Right lobe of liver (tissue), 6 donors: ENCODE measurements around the gene ADAMTSL2. TPM values are rescaled to one million over a fixed set of nuclear protein-coding genes. Genes with fewer than 3 reads are reported as not detected.

ENCODE experiments used
- ATAC-seq, 4 donors: fragments of 200-7000 bp; cut with Tn5 transposase; one replicate each; pipeline ENCODE4 v1.9.1; 2020; ENCODE audit warnings: mild to moderate bottlenecking in 4 of 4, moderate library complexity in 4 of 4
- DNase-seq, 3 donors: peaks; one replicate each; pipeline ENCODE4 v3.0.0-alpha.2; 2020
- H3K27ac ChIP-seq, 3 donors: fragments of 200-600 bp; one replicate each; pipeline ENCODE4 v1.8.0; 2022
- H3K27me3 ChIP-seq, 2 donors: fragments of 200-600 bp; one replicate each; pipeline ENCODE4 v1.8.0; 2022
- H3K36me3 ChIP-seq, 4 donors: fragments of 200-600 bp; sonication (generic) in 1 of 4; one replicate each; pipeline versions ENCODE4 v1.5.1 to v1.8.0; 2017 to 2022; ENCODE audit warnings: control low read depth in 1 of 4
- H3K4me1 ChIP-seq, 4 donors: fragments of 200-600 bp; sonication (generic) in 1 of 4; one replicate each; pipeline versions ENCODE4 v1.5.1 to v1.8.0; 2017 to 2022; ENCODE audit warnings: control low read depth in 1 of 4
- H3K4me3 ChIP-seq, 3 donors: fragments of 200-600 bp; one replicate each; pipeline ENCODE4 v1.8.0; 2022
- H3K9me3 ChIP-seq, 4 donors: fragments of 200-600 bp; sonication (generic) in 1 of 4; one replicate each; pipeline versions ENCODE4 v1.5.1 to v1.8.0; 2017 to 2022; ENCODE audit warnings: control low read depth in 1 of 4
- POLR2A ChIP-seq: fragments of 450-650 bp; IDR thresholded peaks from one replicate; pipeline ENCODE4 v1.6.1; 2017; ENCODE audit warnings: antibody characterized with exemption, mild to moderate bottlenecking
- WGBS: methylation state at CpG from one replicate; pipeline ENCODE4 v1.1.6; 2018; ENCODE audit warnings: low coverage, low lambda C conversion rate; ENCODE audit not compliant: insufficient coverage; ENCODE audit errors: missing lambda C conversion rate; 5-methylcytosine and 5-hydroxymethylcytosine counted together
- intact Hi-C, 2 donors: fragments of 100-400 bp; cut with DNase I; formaldehyde crosslinking; loops; one replicate each; pipeline versions ENCODE4 v1.11.2 to v1.14.1; 2022
- total RNA-seq, 6 experiments: library from RNA; depleted of rRNA in 2 of 6; stranded (reverse); fragments of >200 nt in 2 of 6; fragmentation: NEBNext Ultra II Directional in 3 of 6; extraction: Animal tissue kit (Norgen Biotek cat#: 25700) in 3 of 6; gene quantifications; one replicate each; pipeline versions ENCODE4 v1.1.0 to v1.2.4, GENCODE V29; 2016 to 2023
- TF ChIP-seq, protein P1 (sequence below), 4 donors: fragments of 200-600 bp in 3 of 4; fragments of 450-650 bp in 1 of 4; IDR thresholded peaks; one replicate each; pipeline versions ENCODE4 v1.5.1 to v1.8.0; 2016 to 2022; ENCODE audit warnings: antibody characterized with exemption in 4 of 4, mild to moderate bottlenecking in 2 of 4
- donor health status: DM: no; HTN: yes; CAD: no.
- donor health status: DM: no; HTN: no; CAD: no.
- donor health status: DM: no; HTN: no; CAD: no.
- donor health status: DM: no; HTN: yes; CAD: no.
- donor health status: DM: no; HTN: yes; CAD: no.

The ADAMTSL2 gene
- total RNA-seq, 6 experiments from 2014 or later, result 9.2 to 24.8 (median 12.7) TPM

DNA sequence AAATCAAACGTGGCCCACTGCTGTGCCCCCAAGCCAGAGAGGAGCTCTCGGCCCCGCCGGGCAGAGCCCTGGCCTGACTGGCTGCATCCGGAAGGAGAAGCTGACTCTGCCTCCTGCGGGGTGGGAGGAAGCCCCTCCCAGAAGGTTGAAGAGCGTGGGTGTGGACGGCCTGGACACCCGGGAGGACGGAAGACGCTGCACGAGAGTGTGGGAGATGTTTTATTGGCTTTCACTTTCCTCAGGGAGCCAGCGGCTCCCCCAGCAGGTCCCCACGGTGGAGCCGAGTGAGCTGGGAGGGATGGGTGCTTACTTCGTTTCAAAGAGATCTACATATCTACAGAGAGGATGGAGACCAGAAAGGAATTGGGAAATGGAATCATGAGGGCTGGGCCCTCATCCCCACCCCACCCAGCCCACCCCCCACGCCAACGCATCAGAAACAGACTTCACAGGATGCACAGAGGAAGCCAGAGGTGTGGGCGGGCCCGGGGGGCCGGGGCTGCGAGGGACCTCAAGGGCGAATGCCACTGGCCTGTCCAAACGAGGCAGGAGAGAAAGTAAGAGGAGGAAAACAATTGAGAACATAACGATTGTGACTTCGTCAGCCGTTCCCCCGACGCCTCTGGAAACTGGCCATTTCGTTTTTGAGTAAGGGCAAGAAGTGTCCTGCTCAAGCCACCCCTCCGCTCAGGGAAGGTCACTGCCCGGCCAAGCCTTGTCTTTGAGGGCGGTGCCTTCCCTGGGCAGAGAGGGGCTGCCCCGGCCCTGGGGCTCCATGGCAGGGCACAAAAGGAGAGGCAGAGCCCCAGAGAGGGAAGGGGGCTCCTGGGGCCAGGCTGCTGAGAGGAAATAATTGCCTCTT is 42.6 kb downstream of the ADAMTSL2 start:
- H3K4me1 ChIP-seq, result no peaks in the 10 kb centered on the region
- TF ChIP-seq, protein P1, sequence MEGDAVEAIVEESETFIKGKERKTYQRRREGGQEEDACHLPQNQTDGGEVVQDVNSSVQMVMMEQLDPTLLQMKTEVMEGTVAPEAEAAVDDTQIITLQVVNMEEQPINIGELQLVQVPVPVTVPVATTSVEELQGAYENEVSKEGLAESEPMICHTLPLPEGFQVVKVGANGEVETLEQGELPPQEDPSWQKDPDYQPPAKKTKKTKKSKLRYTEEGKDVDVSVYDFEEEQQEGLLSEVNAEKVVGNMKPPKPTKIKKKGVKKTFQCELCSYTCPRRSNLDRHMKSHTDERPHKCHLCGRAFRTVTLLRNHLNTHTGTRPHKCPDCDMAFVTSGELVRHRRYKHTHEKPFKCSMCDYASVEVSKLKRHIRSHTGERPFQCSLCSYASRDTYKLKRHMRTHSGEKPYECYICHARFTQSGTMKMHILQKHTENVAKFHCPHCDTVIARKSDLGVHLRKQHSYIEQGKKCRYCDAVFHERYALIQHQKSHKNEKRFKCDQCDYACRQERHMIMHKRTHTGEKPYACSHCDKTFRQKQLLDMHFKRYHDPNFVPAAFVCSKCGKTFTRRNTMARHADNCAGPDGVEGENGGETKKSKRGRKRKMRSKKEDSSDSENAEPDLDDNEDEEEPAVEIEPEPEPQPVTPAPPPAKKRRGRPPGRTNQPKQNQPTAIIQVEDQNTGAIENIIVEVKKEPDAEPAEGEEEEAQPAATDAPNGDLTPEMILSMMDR (IDR thresholded peaks at IDR 0.05), result no peak
- no peak for TF ChIP-seq POLR2A
- 15% methylated on average over 15 of the region's 34 CpGs for WGBS
- H3K27me3 ChIP-seq, result no peaks in the 10 kb centered on the region
- no peak overlapping the region for H3K4me3 ChIP-seq
- no peaks in the 10 kb centered on the region for H3K9me3 ChIP-seq
- no peaks in the 10 kb centered on the region for H3K36me3 ChIP-seq
- ATAC-seq (peak; percentile 8 to 52 (median 32)), DNase-seq (no peak)
- no peak overlapping the region for H3K27ac ChIP-seq
- intact Hi-C loops, result no loop called here

DNA sequence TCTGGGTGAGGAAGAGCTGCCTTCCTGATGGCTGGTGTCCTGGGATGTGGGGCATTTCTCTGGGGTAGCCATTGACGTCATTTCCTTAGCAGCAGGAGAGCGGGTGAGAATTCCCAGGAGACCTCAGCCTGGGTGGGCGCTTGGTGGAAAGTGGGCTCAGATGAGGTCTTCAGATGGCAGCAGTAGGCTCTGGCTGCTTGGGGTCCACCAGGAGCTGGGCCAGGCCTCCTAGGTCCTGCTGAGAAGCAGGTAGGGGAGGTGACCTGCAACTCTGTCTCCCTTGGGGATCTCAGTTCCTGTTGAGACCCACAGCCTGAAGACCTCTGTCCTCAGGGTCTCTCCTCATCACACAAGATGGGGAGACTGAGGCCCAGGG is 43.2 kb downstream of the ADAMTSL2 start:
- Histone ChIP-seq H3K27me3 (no peaks in the 10 kb centered on the region), H3K4me1 (no peaks in the 10 kb centered on the region), H3K36me3 (no peaks in the 10 kb centered on the region), H3K27ac (no peak overlapping the region), H3K4me3 (no peak overlapping the region), H3K9me3 (no peaks in the 10 kb centered on the region)
- intact Hi-C loops, result no loop called here
- no peak for DNase-seq
- ATAC-seq, result no peak
- WGBS, result 57% methylated on average over 1 of the region's 3 CpGs
- TF ChIP-seq, protein P1 (IDR thresholded peaks at IDR 0.05), result no peak
- no peak for TF ChIP-seq POLR2A

DNA sequence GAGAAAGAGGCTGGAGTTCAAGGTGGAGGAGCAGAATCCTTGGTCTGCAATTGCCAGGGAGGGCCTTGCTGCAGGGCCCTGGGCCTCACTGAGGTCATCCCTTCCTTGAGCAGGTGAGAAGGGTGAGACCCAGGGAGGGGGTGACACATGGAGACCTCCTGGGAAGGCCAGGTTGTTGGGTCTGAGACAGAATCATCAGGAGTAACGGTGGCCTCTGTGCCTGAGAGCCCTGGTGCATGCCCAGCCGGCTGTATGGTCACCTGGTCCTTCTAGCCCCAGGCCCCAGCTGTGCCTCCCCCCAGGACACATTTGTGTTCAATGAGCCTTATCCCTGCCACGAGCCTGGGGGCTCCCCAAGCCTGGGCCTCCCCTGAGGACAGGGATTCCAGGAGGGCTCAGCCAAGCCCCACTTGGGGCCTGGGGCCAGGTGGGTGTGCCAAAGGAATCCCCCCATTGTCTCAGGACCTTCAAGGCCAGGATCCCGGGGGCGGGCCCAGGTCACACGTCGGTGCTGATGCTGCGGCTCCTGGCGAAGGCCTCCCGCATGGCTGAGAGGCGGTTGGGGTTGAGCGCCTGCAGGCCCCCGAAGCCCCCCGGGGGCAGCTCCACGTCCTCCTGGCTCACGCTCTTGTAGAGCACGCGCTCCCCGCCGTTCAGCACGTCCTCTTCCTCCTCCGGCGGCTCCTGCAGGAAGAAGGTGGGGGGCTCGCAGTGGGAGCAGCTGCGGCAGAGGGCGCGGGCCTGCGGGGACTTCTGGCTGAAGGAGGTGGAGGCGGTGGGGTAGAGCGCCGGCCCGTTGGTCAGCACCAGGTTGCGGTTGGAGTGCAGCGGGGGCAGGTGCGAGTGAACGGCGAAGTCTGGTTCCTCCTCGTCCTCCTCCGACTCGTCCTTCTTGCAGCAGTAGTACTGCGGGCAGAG is 44.3 kb downstream of the ADAMTSL2 start:
- Histone ChIP-seq H3K4me1 (no peaks in the 10 kb centered on the region), H3K9me3 (no peaks in the 10 kb centered on the region), H3K27me3 (no peaks in the 10 kb centered on the region), H3K4me3 (no peak overlapping the region), H3K36me3 (no peaks in the 10 kb centered on the region), H3K27ac (no peak overlapping the region)
- intact Hi-C loops, result no loop called here
- ATAC-seq (no peak), DNase-seq (no peak)
- no peak for TF ChIP-seq POLR2A
- TF ChIP-seq, protein P1 (IDR thresholded peaks at IDR 0.05), result no peak
- 60% methylated on average over 9 of the region's 41 CpGs for WGBS

DNA sequence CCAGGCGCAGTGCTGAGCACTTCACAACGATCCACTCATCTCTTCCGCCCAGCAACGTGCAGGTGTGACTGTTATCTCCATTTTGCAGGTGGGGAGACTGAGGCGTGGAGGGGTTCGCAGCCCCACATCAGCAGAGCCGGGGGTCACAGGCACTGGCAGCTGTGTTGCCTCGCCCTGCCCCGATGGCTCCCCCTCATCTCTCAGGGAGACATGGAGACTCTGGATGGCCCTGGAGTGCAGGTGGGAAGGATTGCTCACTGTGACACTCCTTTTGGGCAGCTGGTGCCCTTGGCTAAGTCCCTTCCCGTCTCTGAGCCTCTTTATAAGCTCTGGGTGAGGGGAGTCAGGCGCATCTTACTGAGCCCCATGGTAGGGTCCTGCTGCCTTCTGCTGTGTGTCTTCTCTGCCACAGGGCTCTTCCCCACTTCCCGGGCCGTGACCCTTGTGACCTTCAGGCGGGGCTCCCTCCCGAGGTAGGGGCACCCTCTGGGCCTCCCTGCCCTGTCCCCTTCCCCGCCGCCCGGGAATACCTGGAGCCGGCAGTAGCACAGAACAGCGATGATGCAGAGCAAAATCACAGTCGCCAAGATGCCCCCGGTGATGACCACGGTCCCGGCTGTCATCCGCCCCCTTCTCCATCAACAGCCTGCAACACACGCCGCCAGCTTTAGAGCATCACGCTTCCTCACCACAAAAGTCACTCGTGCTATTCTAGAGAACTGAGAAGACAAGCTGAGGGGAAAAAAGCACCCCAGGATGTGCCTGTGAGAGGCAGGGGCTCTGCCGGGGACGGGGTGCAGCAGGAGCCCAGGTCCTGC is 45.3 kb downstream of the ADAMTSL2 start:
- H3K4me3 ChIP-seq, result no peak overlapping the region
- no peaks in the 10 kb centered on the region for H3K4me1 ChIP-seq
- DNase-seq, result no peak
- H3K36me3 ChIP-seq, result no peaks in the 10 kb centered on the region
- no peak for ATAC-seq
- H3K9me3 ChIP-seq, result no peaks in the 10 kb centered on the region
- 67% methylated on average over 8 of the region's 31 CpGs for WGBS
- H3K27me3 ChIP-seq, result no peaks in the 10 kb centered on the region
- intact Hi-C loops, result loop anchor here in 1 of 2 donors (10.0 kb wide), 1 partner anchor 55 kb away; the partner anchor contains the start of gene MYMK
- no peak overlapping the region for H3K27ac ChIP-seq
- no peak for TF ChIP-seq POLR2A
- TF ChIP-seq, protein P1 (IDR thresholded peaks at IDR 0.05), result no peak
